KMS-11 (cell line): ENCODE data around the gene LRRC49.

Source experiments
- H2AFZ ChIP-seq: fragments of 200-600 bp; sonication (generic); 2 replicates; pipeline ENCODE4 v1.6.1; 2016; ENCODE audit warnings: antibody characterized with exemption, mixed run types, low read depth
- H3K27ac ChIP-seq: fragments of 200-600 bp; sonication (generic); 2 replicates; pipeline ENCODE4 v1.6.1; 2016; ENCODE audit warnings: mild to moderate bottlenecking, mixed run types
- H3K27me3 ChIP-seq: fragments of 200-600 bp; sonication (generic); 2 replicates; pipeline ENCODE4 v1.6.1; 2017; ENCODE audit warnings: mild to moderate bottlenecking, low read depth, mixed run types, moderate library complexity; ENCODE audit not compliant: insufficient read depth
- H3K36me3 ChIP-seq: fragments of 200-600 bp; sonication (generic); 2 replicates; pipeline ENCODE4 v1.6.1; 2017; ENCODE audit warnings: mild to moderate bottlenecking, mixed run types; ENCODE audit not compliant: insufficient read depth
- H3K4me1 ChIP-seq: fragments of 200-600 bp; sonication (generic); 2 replicates; pipeline ENCODE4 v1.6.1; 2016; ENCODE audit warnings: mild to moderate bottlenecking, low read depth, mixed run types; ENCODE audit not compliant: poor library complexity, severe bottlenecking
- H3K4me2 ChIP-seq: fragments of 200-600 bp; sonication (generic); 2 replicates; pipeline ENCODE4 v1.7.0; 2016; ENCODE audit warnings: mild to moderate bottlenecking, mixed run types
- H3K4me3 ChIP-seq: fragments of 200-600 bp; sonication (generic); IDR thresholded peaks from 2 replicates; pipeline ENCODE4 v1.6.1; 2017; ENCODE audit warnings: low read depth, low read length, mixed read lengths; ENCODE audit not compliant: insufficient read depth
- H3K79me2 ChIP-seq: fragments of 200-600 bp; sonication (generic); 2 replicates; pipeline ENCODE4 v1.6.1; 2016; ENCODE audit warnings: low read depth, mixed run types; ENCODE audit not compliant: insufficient read depth
- H3K9ac ChIP-seq: fragments of 200-600 bp; sonication (generic); 2 replicates; pipeline ENCODE4 v1.6.1; 2016; ENCODE audit warnings: mild to moderate bottlenecking, mixed run types
- H4K20me1 ChIP-seq: fragments of 200-600 bp; sonication (generic); 2 replicates; pipeline ENCODE4 v1.6.1; 2016; ENCODE audit warnings: mild to moderate bottlenecking, mixed run types; ENCODE audit not compliant: insufficient read depth
- CTCF ChIP-seq: fragments of 200-600 bp; sonication (generic); conservative IDR thresholded peaks from 2 replicates; pipeline ENCODE4 v1.6.1; 2017; ENCODE audit warnings: low read depth, mild to moderate bottlenecking, antibody characterized with exemption, low read length, moderate library complexity, mixed read lengths

Gene LRRC49

GRCh38 chr15:71092056-71092600, 199.5 kb downstream of the LRRC49 start:
- no peaks in the 10 kb centered on the region for H3K4me1 ChIP-seq
- no peak for TF ChIP-seq CTCF

GRCh38 chr15:71093054-71094024, 200.7 kb downstream of the LRRC49 start:
- Histone ChIP-seq H3K27me3 (no peaks in the 10 kb centered on the region), H3K36me3 (no peaks in the 10 kb centered on the region), H3K9ac (no peak overlapping the region), H3K4me2 (no peak overlapping the region), H2AFZ (no peak overlapping the region), H3K27ac (no peak overlapping the region), H3K4me1 (no peaks in the 10 kb centered on the region), H3K79me2 (no peaks in the 10 kb centered on the region), H4K20me1 (no peaks in the 10 kb centered on the region), H3K4me3 (no peak overlapping the region)
- no peak for TF ChIP-seq CTCF

More at GRCh38 chr15:71092056-71092600, 199.5 kb downstream of the LRRC49 start:
- no peak overlapping the region for H3K27ac ChIP-seq
- H4K20me1 ChIP-seq, result no peaks in the 10 kb centered on the region
- no peak overlapping the region for H3K4me2 ChIP-seq
- no peak overlapping the region for H2AFZ ChIP-seq
- H3K4me3 ChIP-seq, result no peak overlapping the region
- H3K79me2 ChIP-seq, result no peaks in the 10 kb centered on the region
- no peaks in the 10 kb centered on the region for H3K27me3 ChIP-seq
- H3K9ac ChIP-seq, result no peak overlapping the region
- no peaks in the 10 kb centered on the region for H3K36me3 ChIP-seq

- Histone ChIP-seq H4K20me1 (no peaks in the 10 kb centered on the region), H3K27me3 (no peaks in the 10 kb centered on the region), H3K9ac (no peak overlapping the region), H3K36me3 (no peaks in the 10 kb centered on the region), H3K4me1 (no peaks in the 10 kb centered on the region), H3K79me2 (no peaks in the 10 kb centered on the region), H3K4me3 (no peak overlapping the region), H3K4me2 (no peak overlapping the region), H3K27ac (no peak overlapping the region), H2AFZ (no peak overlapping the region)
- no peak for TF ChIP-seq CTCF
Measured at GRCh38 chr15:71094137-71094536, 201.5 kb downstream of the LRRC49 start.

GRCh38 chr15:71096676-71097075, 204.1 kb downstream of the LRRC49 start:
- Histone ChIP-seq H3K9ac (no peak overlapping the region), H3K27me3 (no peaks in the 10 kb centered on the region), H3K36me3 (no peaks in the 10 kb centered on the region), H3K79me2 (no peaks in the 10 kb centered on the region), H3K27ac (no peak overlapping the region), H3K4me3 (no peak overlapping the region), H3K4me2 (no peak overlapping the region), H2AFZ (no peak overlapping the region), H4K20me1 (no peaks in the 10 kb centered on the region), H3K4me1 (no peaks in the 10 kb centered on the region)
- TF ChIP-seq CTCF, result no peak
